Muscle of leg (tissue), 11 donors: ENCODE data around the gene SHC3. TPM values are rescaled to one million over a fixed set of nuclear protein-coding genes. Genes with fewer than 3 reads are reported as not detected.
A peak's percentile ranks its signal among the peaks of the same experiment; 100 is the strongest.

ENCODE experiments used
- DNase-seq: peaks from one replicate; pipeline ENCODE4 v3.0.0; 2013
- H3K27ac ChIP-seq: one replicate; pipeline ENCODE4 v1.5.1; 2013; ENCODE audit warnings: mild to moderate bottlenecking, low read length, control low read depth
- H3K27me3 ChIP-seq: one replicate; pipeline ENCODE4 v1.6.1; 2013; ENCODE audit warnings: low read length; ENCODE audit not compliant: control insufficient read depth, insufficient read depth
- H3K36me3 ChIP-seq: one replicate; pipeline ENCODE4 v1.6.1; 2013; ENCODE audit warnings: low read length; ENCODE audit not compliant: control insufficient read depth, insufficient read depth
- H3K4me1 ChIP-seq: one replicate; pipeline ENCODE4 v1.6.1; 2013; ENCODE audit warnings: low read length; ENCODE audit not compliant: control insufficient read depth, insufficient read depth
- H3K4me3 ChIP-seq: one replicate; pipeline ENCODE4 v1.5.1; 2013; ENCODE audit warnings: low read length, control low read depth
- H3K9me3 ChIP-seq: replicated peaks from 2 replicates; pipeline ENCODE4 v1.6.1; 2013; ENCODE audit warnings: low read depth, low read length; ENCODE audit not compliant: control insufficient read depth
- WGBS: methylation state at CpG from one replicate; pipeline ENCODE4 v1.1.5; 2013; ENCODE audit warnings: missing lambda C conversion rate; ENCODE audit not compliant: insufficient coverage; 5-methylcytosine and 5-hydroxymethylcytosine counted together
- polyA plus RNA-seq, 8 donors: library from polyadenylated mRNA; unstranded; fragments of 120-200 nt; gene quantifications; one replicate each; pipeline versions ENCODE4 v1.2.1 to v1.2.3, GENCODE V29; 2013; ENCODE audit warnings: inconsistent platforms in 1 of 8, low replicate concordance in 1 of 8; ENCODE audit not compliant: insufficient read length in 8 of 8, insufficient read depth in 1 of 8
- total RNA-seq: library from RNA; stranded (reverse); fragments of 120-200 nt; gene quantifications from one replicate; pipeline ENCODE4 v1.2.4, GENCODE V29; 2013

The SHC3 gene
- total and polyA plus RNA-seq, 9 donors = 0.45 to 1.1 (median 0.65) TPM

- Histone ChIP-seq H3K27me3 (no peaks in the 10 kb centered on the region), H3K4me3 (no peak overlapping the region), H3K27ac (no peak overlapping the region), H3K9me3 (no peaks in the 10 kb centered on the region), H3K36me3 (no peaks in the 10 kb centered on the region), H3K4me1 (peaks cover 12% of the 10 kb centered on the region)
- WGBS = 64% methylated on average over 8 of the region's 8 CpGs
- no peak for DNase-seq
Observed at GRCh38 chr9:89036383-89036782, 142.2 kb downstream of the SHC3 start.

- Histone ChIP-seq H3K9me3 (peaks cover 3% of the 10 kb centered on the region), H3K4me3 (no peak overlapping the region), H3K4me1 (no peaks in the 10 kb centered on the region), H3K27ac (no peak overlapping the region), H3K36me3 (no peaks in the 10 kb centered on the region), H3K27me3 (no peaks in the 10 kb centered on the region)
- WGBS = no CpG with 5 or more reads among the region's 5 CpGs
- no peak for DNase-seq
Observed at GRCh38 chr9:89032661-89033060, 146.0 kb downstream of the SHC3 start.

- Histone ChIP-seq H3K27ac (no peak overlapping the region), H3K27me3 (no peaks in the 10 kb centered on the region), H3K36me3 (no peaks in the 10 kb centered on the region), H3K4me3 (no peak overlapping the region), H3K4me1 (no peaks in the 10 kb centered on the region), H3K9me3 (peaks cover 3% of the 10 kb centered on the region)
- no peak for DNase-seq
- no CpG with 5 or more reads among the region's 5 CpGs for WGBS
Observed at GRCh38 chr9:89032173-89032572, 146.4 kb downstream of the SHC3 start.

GRCh38 chr9:89029788-89030187 lies 148.8 kb downstream of the SHC3 start:
- DNase-seq = no peak
- Histone ChIP-seq H3K27me3 (no peaks in the 10 kb centered on the region), H3K36me3 (no peaks in the 10 kb centered on the region), H3K9me3 (peaks cover 3% of the 10 kb centered on the region), H3K4me1 (no peaks in the 10 kb centered on the region), H3K27ac (no peak overlapping the region), H3K4me3 (no peak overlapping the region)

GRCh38 chr9:89026876-89027275 lies 151.7 kb downstream of the SHC3 start:
- Histone ChIP-seq H3K27ac (no peak overlapping the region), H3K36me3 (no peaks in the 10 kb centered on the region)
- 27% methylated on average over 1 of the region's 3 CpGs for whole genome bisulfite sequencing

GRCh38 chr9:89025553-89025952 lies 153.1 kb downstream of the SHC3 start:
- Histone ChIP-seq H3K9me3 (peaks cover 3% of the 10 kb centered on the region), H3K27ac (no peak overlapping the region), H3K4me1 (peaks cover 9% of the 10 kb centered on the region), H3K36me3 (no peaks in the 10 kb centered on the region), H3K4me3 (no peak overlapping the region), H3K27me3 (no peaks in the 10 kb centered on the region)
- no peak for DNase-seq

More at GRCh38 chr9:89026876-89027275, 151.7 kb downstream of the SHC3 start:
- DNase-seq = peak; percentile 41
- H3K9me3 ChIP-seq = peaks cover 3% of the 10 kb centered on the region
- H3K27me3 ChIP-seq = no peaks in the 10 kb centered on the region
- H3K4me3 ChIP-seq = no peak overlapping the region
- H3K4me1 ChIP-seq = peaks cover 4% of the 10 kb centered on the region

- H3K9me3 ChIP-seq = peaks cover 3% of the 10 kb centered on the region
- peaks cover 9% of the 10 kb centered on the region for H3K4me1 ChIP-seq
- no peaks in the 10 kb centered on the region for H3K36me3 ChIP-seq
- DNase-seq = no peak
- no peak overlapping the region for H3K4me3 ChIP-seq
- no CpG with 5 or more reads among the region's 4 CpGs for WGBS
- no peaks in the 10 kb centered on the region for H3K27me3 ChIP-seq
- H3K27ac ChIP-seq = no peak overlapping the region
Observed at GRCh38 chr9:89024727-89025126, 153.9 kb downstream of the SHC3 start.

- no peak overlapping the region for H3K4me3 ChIP-seq
- H3K27ac ChIP-seq = no peak overlapping the region
- peaks cover 9% of the 10 kb centered on the region for H3K4me1 ChIP-seq
- H3K36me3 ChIP-seq = no peaks in the 10 kb centered on the region
- no CpG with 5 or more reads among the region's 3 CpGs for WGBS
- no peak for DNase-seq
- peaks cover 2% of the 10 kb centered on the region for H3K9me3 ChIP-seq
- H3K27me3 ChIP-seq = no peaks in the 10 kb centered on the region
Observed at GRCh38 chr9:89023740-89024139, 154.9 kb downstream of the SHC3 start.

GRCh38 chr9:89022902-89023301 lies 155.7 kb downstream of the SHC3 start:
- DNase-seq = peak; percentile 75
- Histone ChIP-seq H3K9me3 (peaks cover 2% of the 10 kb centered on the region), H3K4me3 (no peak overlapping the region), H3K4me1 (peaks cover 9% of the 10 kb centered on the region), H3K27me3 (no peaks in the 10 kb centered on the region), H3K36me3 (no peaks in the 10 kb centered on the region), H3K27ac (no peak overlapping the region)
- 40% methylated on average over 1 of the region's 2 CpGs for WGBS

- 80% methylated on average over 3 of the region's 15 CpGs for WGBS
Observed at GRCh38 chr9:89022001-89022759, 156.4 kb downstream of the SHC3 start.

More at GRCh38 chr9:89022001-89022759, 156.4 kb downstream of the SHC3 start:
- peak; percentile 69 for DNase-seq
- H3K9me3 ChIP-seq = peaks cover 2% of the 10 kb centered on the region
- peak overlapping the region; percentile 20 for H3K27ac ChIP-seq
- no peak overlapping the region for H3K4me3 ChIP-seq
- H3K27me3 ChIP-seq = no peaks in the 10 kb centered on the region
- H3K36me3 ChIP-seq = no peaks in the 10 kb centered on the region
- peaks cover 9% of the 10 kb centered on the region for H3K4me1 ChIP-seq
